Panc1 (cell line): ENCODE results near the gene FGR. TPM values are rescaled to one million over a fixed set of nuclear protein-coding genes. Genes with fewer than 3 reads are reported as not detected.

Experiments
- ATAC-seq: fragments of 200-7000 bp; cut with Tn5 transposase; 2 replicates; pipeline ENCODE4 v1.9.1; 2020; ENCODE audit warnings: mild to moderate bottlenecking, moderate library complexity
- BruUV-seq: library from RNA; stranded (reverse); fragments of 400-500 nt; replicated peaks from 2 replicates; lab custom pipeline; 2021; lab: Mats Ljungman, UMichigan
- CTCF ChIA-PET: fragments of 300-600 bp; sonication (Branson Sonifier 250); formaldehyde crosslinking; loops from one replicate; lab custom pipeline; 2022; ENCODE audit warnings: antibody characterized with exemption; lab: Charles Lee
- POLR2A ChIA-PET: fragments of 300-600 bp; sonication (Branson Sonifier 250); formaldehyde crosslinking; loops from one replicate; lab custom pipeline; 2022; ENCODE audit warnings: antibody characterized with exemption; lab: Charles Lee
- DNase-seq: peaks from one replicate; pipeline ENCODE4 v3.0.0-alpha.2; 2010; ENCODE audit warnings: low read depth, low spot score
- H3K27ac ChIP-seq: 2 replicates; pipeline ENCODE4 v1.5.1; 2011; ENCODE audit warnings: mild to moderate bottlenecking, low read length, inconsistent platforms
- H3K27me3 ChIP-seq: fragments of 200-500 bp; sonication (Bioruptor generic); 2 replicates; pipeline ENCODE4 v1.6.0; 2014; ENCODE audit warnings: low read length, inconsistent platforms; ENCODE audit not compliant: control insufficient read depth, insufficient read depth
- H3K36me3 ChIP-seq: fragments of 200-500 bp; sonication (Bioruptor generic); 2 replicates; pipeline ENCODE4 v1.5.1; 2014; ENCODE audit warnings: inconsistent platforms, mild to moderate bottlenecking, low read length, moderate library complexity; ENCODE audit not compliant: control insufficient read depth, insufficient read depth
- H3K4me1 ChIP-seq: 2 replicates; pipeline ENCODE4 v1.5.1; 2011; ENCODE audit warnings: inconsistent platforms, mild to moderate bottlenecking, low read length, moderate library complexity; ENCODE audit not compliant: control insufficient read depth, insufficient read depth
- H3K4me3 ChIP-seq, 2 experiments: 2 replicates each; pipeline ENCODE4 v1.5.1; 2011 to 2012; ENCODE audit warnings: low read depth in 2 of 2, low read length in 2 of 2, mild to moderate bottlenecking in 2 of 2, inconsistent platforms in 1 of 2, moderate library complexity in 1 of 2
- H3K9me3 ChIP-seq: fragments of 200-500 bp; sonication (Bioruptor generic); 2 replicates; pipeline ENCODE4 v1.5.1; 2014; ENCODE audit warnings: low read depth, mild to moderate bottlenecking, inconsistent platforms, low read length, moderate library complexity; ENCODE audit not compliant: control insufficient read depth, insufficient read depth
- CTCF ChIP-seq: fragments of 450-650 bp; IDR thresholded peaks from 2 replicates; pipeline ENCODE4 v1.5.1; 2017; ENCODE audit warnings: mild to moderate bottlenecking
- POLR2AphosphoS5 ChIP-seq: IDR thresholded peaks from 2 replicates; pipeline ENCODE4 v1.6.1; 2012; ENCODE audit warnings: mild to moderate bottlenecking, low read depth, low read length, moderate library complexity
- REST ChIP-seq, 2 experiments: IDR thresholded peaks; 2 replicates each; pipeline ENCODE4 v1.6.1; 2011 to 2012; ENCODE audit warnings: low read depth in 2 of 2, control low read depth in 1 of 2, low read length in 1 of 2, mild to moderate bottlenecking in 1 of 2, moderate library complexity in 1 of 2; ENCODE audit not compliant: insufficient read depth in 1 of 2
- SIN3A ChIP-seq: IDR thresholded peaks from 2 replicates; pipeline ENCODE4 v1.6.1; 2012; ENCODE audit warnings: low read depth, mild to moderate bottlenecking, low read length, moderate library complexity, borderline replicate concordance; ENCODE audit not compliant: insufficient read depth
- TCF7L2 ChIP-seq: IDR thresholded peaks from 2 replicates; pipeline ENCODE4 v1.6.1; 2011; ENCODE audit warnings: mild to moderate bottlenecking, low read depth, low read length, inconsistent platforms
- in situ Hi-C: cut with HindIII; loops from 2 replicates; pipeline ENCODE4 v1.10.0; 2016; ENCODE audit warnings: low sequenced_read_pairs, low pct_unique_long_range_greater_than_20kb
- intact Hi-C: fragments of 100-400 bp; cut with micrococcal nuclease; formaldehyde crosslinking; loops from one replicate; pipeline ENCODE4 v1.10.0; 2022; ENCODE audit not compliant: unreplicated experiment
- total RNA-seq: library from RNA; stranded (reverse); gene quantifications from one replicate; pipeline ENCODE4 v1.2.1, GENCODE V29; 2021; ENCODE audit not compliant: unreplicated experiment

The FGR gene
- total RNA-seq, 1 experiment from 2014 or later: 0.18 TPM

GRCh38 chr1:27645071-27645415 is 10.1 kb upstream of the FGR start:
- Histone ChIP-seq H3K4me1 (no peaks in the 10 kb centered on the region), H3K27ac (no peak overlapping the region), H3K36me3 (no peaks in the 10 kb centered on the region), H3K27me3 (no peaks in the 10 kb centered on the region), H3K4me3 (no peak overlapping the region), H3K9me3 (no peaks in the 10 kb centered on the region)
- ChIA-PET POLR2A (no interaction called here), CTCF (no interaction called here)
- no TSS peak for BruUV-seq
- intact Hi-C loops: no loop called here
- DNase-seq (no peak), ATAC-seq (no peak)
- in situ Hi-C loops: no loop called here
- TF ChIP-seq CTCF (no peak), REST (IDR thresholded peaks at IDR 0.05; ENCODE audit: insufficient read depth in 1 of 2, low read depth in 2 of 2, low read length in 1 of 2) (no peak), POLR2AphosphoS5 (no peak), TCF7L2 (no peak), SIN3A (no peak)

GRCh38 chr1:27644369-27645070 is 9.5 kb upstream of the FGR start:
- Histone ChIP-seq H3K27me3 (no peaks in the 10 kb centered on the region), H3K4me1 (no peaks in the 10 kb centered on the region), H3K36me3 (no peaks in the 10 kb centered on the region), H3K4me3 (no peak overlapping the region), H3K27ac (no peak overlapping the region), H3K9me3 (no peaks in the 10 kb centered on the region)
- TF ChIP-seq SIN3A (no peak), CTCF (no peak), TCF7L2 (no peak), POLR2AphosphoS5 (no peak)
- intact Hi-C loops (no loop called here), in situ Hi-C loops (no loop called here)
- DNase-seq (no peak), ATAC-seq (no peak)
- no TSS peak for BruUV-seq
- CTCF ChIA-PET: no interaction called here
- POLR2A ChIA-PET: no interaction called here
